ENCODE data around the gene SCLT1. TPM values are rescaled to one million over a fixed set of nuclear protein-coding genes. Genes with fewer than 3 reads are reported as not detected.

The SCLT1 gene
- total and polyA plus RNA-seq, 2 of the 8 experiments (the other 6 are each of a cell fraction or from before 2014, with no cell fraction given), result 4.8 to 13.1 TPM

- Histone ChIP-seq H3K4me2 (ENCODE audit: insufficient read depth in 1 of 2, low read depth in 2 of 2, low read length in 2 of 2) (no peak overlapping the region), H3K56ac (replicated peaks; ENCODE audit: insufficient read length, low read depth, low read length) (no peak overlapping the region), H4K20me1 (replicated peaks in 1 of 2; ENCODE audit: control insufficient read depth in 1 of 2, insufficient read depth in 2 of 2, low read length in 2 of 2) (peaks cover 34 to 44% of the 10 kb centered on the region in 2 experiments), H2AK5ac (ENCODE audit: low read depth, low read length) (0 out of 2 replicates have a peak overlapping the region, but pooled peaks have one; percentile 75), H3K9ac (replicated peaks in 1 of 4; ENCODE audit: extremely low read depth in 1 of 4, low read depth in 3 of 4, low read length in 3 of 4) (no peak overlapping the region), H3K79me1 (ENCODE audit: low read depth, low read length) (peaks cover 13% of the 10 kb centered on the region), H3K14ac (ENCODE audit: insufficient read length) (no peak overlapping the region), H3K27ac (ENCODE audit: low read depth, low read length) (no peak overlapping the region), H2BK15ac (ENCODE audit: low read length) (no peak overlapping the region), H2BK20ac (ENCODE audit: low read length) (no peak overlapping the region), H3K18ac (ENCODE audit: extremely low read depth, low read length) (no peak overlapping the region), H3K4me1 (replicated peaks in 1 of 4; ENCODE audit: control insufficient read depth in 3 of 4, insufficient read depth in 4 of 4, low read length in 3 of 4) (peaks cover 0 to 9% (median 2%) of the 10 kb centered on the region in 4 experiments; a peak in 5 of 7 replicates), H3K23me2 (ENCODE audit: low read depth, low read length) (peaks cover 4% of the 10 kb centered on the region; the same call in 1 of the 2 replicates), H3K36me3 (ENCODE audit: control insufficient read depth in 2 of 4, insufficient read depth in 4 of 4, low read length in 3 of 4) (peaks cover 63 to 99% (median 89%) of the 10 kb centered on the region in 4 experiments), H4K5ac (ENCODE audit: insufficient read length, low read depth, low read length) (no peak overlapping the region), H4K8ac (ENCODE audit: extremely low read depth, insufficient read depth, low read length) (no peak overlapping the region), H3K79me2 (ENCODE audit: control insufficient read depth in 1 of 2, insufficient read depth in 2 of 2, low read length in 2 of 2) (peaks cover 6 to 84% of the 10 kb centered on the region in 2 experiments), H2BK120ac (replicated peaks; ENCODE audit: low read depth, low read length) (no peak overlapping the region), H3K9me3 (ENCODE audit: insufficient read depth in 2 of 2, low read depth in 1 of 2, low read length in 1 of 2) (no peaks in the 10 kb centered on the region), H3K27me3 (replicated peaks in 1 of 4; ENCODE audit: control insufficient read depth in 3 of 4, extremely low read depth in 1 of 4, insufficient read depth in 3 of 4, low read length in 3 of 4) (no peaks in the 10 kb centered on the region), H3K23ac (ENCODE audit: insufficient read length) (no peak overlapping the region), H2BK5ac (ENCODE audit: low read depth, low read length) (no peak overlapping the region), H2AFZ (ENCODE audit: low read length) (no peak overlapping the region), H3K4ac (replicated peaks; ENCODE audit: insufficient read length, low read depth, low read length) (peak overlapping the region; percentile 70), H3K4me3 (ENCODE audit: extremely low read depth in 1 of 4, insufficient read depth in 2 of 4, low read depth in 3 of 4, low read length in 4 of 4) (no peak overlapping the region), H2BK12ac (ENCODE audit: low read depth, low read length) (no peak overlapping the region; the same call in 1 of the 2 replicates), H4K91ac (replicated peaks; ENCODE audit: insufficient read length, low read length) (no peak overlapping the region)
- DNase-seq (ENCODE audit: low read depth in 1 of 2, low spot score in 2 of 2), result no peak
- WGBS, 2 experiments (ENCODE audit: extremely low coverage in 1 of 2, insufficient coverage in 1 of 2, insufficient read length in 1 of 2, insufficient replicate concordance in 2 of 2, low coverage in 1 of 2, low lambda C conversion rate in 2 of 2, missing lambda C conversion rate in 1 of 2), result 92 to 100% methylated on average over 2 to 18 of the region's 18 CpGs
- POLR2A ChIA-PET (ENCODE audit: partially characterized antibody), result interaction anchor here (0.9 to 12.5 kb wide), 6 partner anchors 10 to 50 kb away, joined by 3 to 204 read pairs (median 4); partner anchors contain the start of gene JADE1
- CTCF ChIA-PET (ENCODE audit: partially characterized antibody), result interaction anchor here (1.0 to 1.4 kb wide), 4 partner anchors 14 to 31 kb away, joined by 3 read pairs; no protein-coding TSS in a partner anchor
- no peak for TF ChIP-seq USF2 (IDR thresholded peaks at IDR 0.05; ENCODE audit: low read length)
- TF ChIP-seq E2F6 (IDR thresholded peaks at IDR 0.05), result no peak
- TF ChIP-seq SP4 (IDR thresholded peaks at IDR 0.05; ENCODE audit: low read length), result no peak
- no peak for TF ChIP-seq MAFK (IDR thresholded peaks at IDR 0.05; ENCODE audit: low read depth, low read length)
- TF ChIP-seq POLR2AphosphoS5 (IDR thresholded peaks at IDR 0.05; ENCODE audit: low read depth, low read length), result peak; percentile 91
- TF ChIP-seq SUZ12 (IDR thresholded peaks at IDR 0.05; ENCODE audit: low read length), result no peak
- peak; percentile 39 for FAIRE-seq
Measured at GRCh38 chr4:128858879-128859671, 234.3 kb downstream of the SCLT1 start.

All from H1 (cell line).